Mononuclear cell (primary cell): ENCODE results near the gene KCNA3. TPM values are rescaled to one million over a fixed set of nuclear protein-coding genes. Genes with fewer than 3 reads are reported as not detected.

Source experiments
- H3K27me3 ChIP-seq: 2 replicates; pipeline ENCODE4 v1.6.0; 2011; ENCODE audit warnings: low read length, control low read depth; ENCODE audit not compliant: insufficient read depth
- H3K4me1 ChIP-seq: 2 replicates; pipeline ENCODE4 v1.5.1; 2011; ENCODE audit warnings: mild to moderate bottlenecking, low read length, control low read depth; ENCODE audit not compliant: insufficient read depth
- H3K4me3 ChIP-seq: 2 replicates; pipeline ENCODE4 v1.5.1; 2011; ENCODE audit warnings: mild to moderate bottlenecking, low read length, moderate library complexity
- H3K9me3 ChIP-seq: 2 replicates; pipeline ENCODE4 v1.5.1; 2011; ENCODE audit warnings: low read depth, mild to moderate bottlenecking, control low read depth, low read length
- total RNA-seq: library from RNA; depleted of rRNA; stranded (reverse); fragments of >200 nt; gene quantifications from one replicate; pipeline ENCODE4 v1.2.3, GENCODE V29; 2012

The KCNA3 gene
- total RNA-seq, 1 donor = 143 TPM

- Histone ChIP-seq H3K27me3 (no peaks in the 10 kb centered on the region), H3K9me3 (no peaks in the 10 kb centered on the region), H3K4me1 (peaks cover 96% of the 10 kb centered on the region), H3K4me3 (no peak overlapping the region)
Observed at GRCh38 chr1:110638556-110638955, 36.2 kb downstream of the KCNA3 start.

GRCh38 chr1:110638058-110638457 is 36.7 kb downstream of the KCNA3 start:
- no peaks in the 10 kb centered on the region for H3K9me3 ChIP-seq
- H3K4me3 ChIP-seq = no peak overlapping the region
- H3K27me3 ChIP-seq = no peaks in the 10 kb centered on the region
- peaks cover 97% of the 10 kb centered on the region for H3K4me1 ChIP-seq

- H3K27me3 ChIP-seq = no peaks in the 10 kb centered on the region
- peaks cover 97% of the 10 kb centered on the region for H3K4me1 ChIP-seq
- H3K9me3 ChIP-seq = no peaks in the 10 kb centered on the region
- no peak overlapping the region for H3K4me3 ChIP-seq
Observed at GRCh38 chr1:110637475-110637874, 37.3 kb downstream of the KCNA3 start.

- H3K4me1 ChIP-seq = peaks cover 97% of the 10 kb centered on the region
Observed at GRCh38 chr1:110636149-110636935, 38.4 kb downstream of the KCNA3 start.

GRCh38 chr1:110635434-110635833 is 39.3 kb downstream of the KCNA3 start:
- Histone ChIP-seq H3K4me3 (no peak overlapping the region), H3K27me3 (no peaks in the 10 kb centered on the region), H3K4me1 (peaks cover 99% of the 10 kb centered on the region), H3K9me3 (no peaks in the 10 kb centered on the region)

More at GRCh38 chr1:110636149-110636935, 38.4 kb downstream of the KCNA3 start:
- no peaks in the 10 kb centered on the region for H3K27me3 ChIP-seq
- no peaks in the 10 kb centered on the region for H3K9me3 ChIP-seq
- no peak overlapping the region for H3K4me3 ChIP-seq

- Histone ChIP-seq H3K9me3 (no peaks in the 10 kb centered on the region), H3K4me3 (no peak overlapping the region), H3K4me1 (peaks cover 93% of the 10 kb centered on the region), H3K27me3 (no peaks in the 10 kb centered on the region)
Observed at GRCh38 chr1:110634455-110635311, 40.1 kb downstream of the KCNA3 start.

- Histone ChIP-seq H3K27me3 (no peaks in the 10 kb centered on the region), H3K4me1 (peaks cover 91% of the 10 kb centered on the region), H3K4me3 (no peak overlapping the region), H3K9me3 (no peaks in the 10 kb centered on the region)
Observed at GRCh38 chr1:110634086-110634454, 40.7 kb downstream of the KCNA3 start.

- H3K9me3 ChIP-seq = no peaks in the 10 kb centered on the region
- no peaks in the 10 kb centered on the region for H3K27me3 ChIP-seq
- no peak overlapping the region for H3K4me3 ChIP-seq
- peaks cover 91% of the 10 kb centered on the region for H3K4me1 ChIP-seq
Observed at GRCh38 chr1:110633646-110634030, 41.1 kb downstream of the KCNA3 start.

- peaks cover 91% of the 10 kb centered on the region for H3K4me1 ChIP-seq
- no peaks in the 10 kb centered on the region for H3K9me3 ChIP-seq
- H3K4me3 ChIP-seq = no peak overlapping the region
- H3K27me3 ChIP-seq = no peaks in the 10 kb centered on the region
Observed at GRCh38 chr1:110631836-110632620, 42.7 kb downstream of the KCNA3 start.

- no peaks in the 10 kb centered on the region for H3K27me3 ChIP-seq
- H3K4me3 ChIP-seq = no peak overlapping the region
- H3K9me3 ChIP-seq = no peaks in the 10 kb centered on the region
Observed at GRCh38 chr1:110630839-110631663, 43.7 kb downstream of the KCNA3 start.

GRCh38 chr1:110628323-110629105 is 46.2 kb downstream of the KCNA3 start:
- H3K4me3 ChIP-seq = no peak overlapping the region
- H3K4me1 ChIP-seq = peaks cover 62% of the 10 kb centered on the region
- no peaks in the 10 kb centered on the region for H3K27me3 ChIP-seq
- H3K9me3 ChIP-seq = no peaks in the 10 kb centered on the region

More at GRCh38 chr1:110630839-110631663, 43.7 kb downstream of the KCNA3 start:
- peaks cover 87% of the 10 kb centered on the region for H3K4me1 ChIP-seq

GRCh38 chr1:110627764-110628163 is 47.0 kb downstream of the KCNA3 start:
- Histone ChIP-seq H3K9me3 (no peaks in the 10 kb centered on the region), H3K4me1 (peaks cover 55% of the 10 kb centered on the region), H3K4me3 (no peak overlapping the region), H3K27me3 (no peaks in the 10 kb centered on the region)

GRCh38 chr1:110626889-110627288 is 47.9 kb downstream of the KCNA3 start:
- H3K4me1 ChIP-seq = peaks cover 46% of the 10 kb centered on the region
- H3K9me3 ChIP-seq = no peaks in the 10 kb centered on the region
- no peak overlapping the region for H3K4me3 ChIP-seq
- no peaks in the 10 kb centered on the region for H3K27me3 ChIP-seq
